Embryonic facial prominence (tissue), 1 donor: Measurements from ENCODE around the gene WASF2.
A peak's percentile ranks its signal among the peaks of the same experiment; 100 is the strongest.
"Not testable (repeated sequence)": the region's sequence is repeated elsewhere in the genome, so short reads cannot be mapped to it uniquely, and the experiment has no call there.

Experiments
- DNase-seq: peaks from one replicate; pipeline ENCODE4 v3.0.0-alpha.2; 2016; ENCODE audit errors: extremely low spot score

Gene WASF2

DNA sequence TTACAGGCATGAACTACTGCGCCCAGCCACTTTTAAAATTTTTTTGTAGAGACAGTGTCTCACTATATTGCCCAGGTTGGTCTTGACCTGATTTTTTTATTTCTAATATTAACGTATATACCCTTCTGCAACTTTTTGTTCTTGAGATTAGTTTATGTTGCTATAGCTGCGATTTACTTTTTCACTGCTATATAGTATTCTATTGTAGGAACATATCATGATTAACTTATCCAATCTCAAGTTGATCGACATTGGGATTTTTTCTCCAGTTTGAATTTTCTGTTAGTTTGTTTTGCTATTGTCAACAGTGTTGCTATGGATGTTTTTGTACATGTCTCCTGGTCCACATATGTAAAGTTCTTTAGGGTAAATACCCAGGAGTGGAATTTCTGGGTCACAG is 35.4 kb downstream of the WASF2 start:
- DNase-seq = no peak

DNA sequence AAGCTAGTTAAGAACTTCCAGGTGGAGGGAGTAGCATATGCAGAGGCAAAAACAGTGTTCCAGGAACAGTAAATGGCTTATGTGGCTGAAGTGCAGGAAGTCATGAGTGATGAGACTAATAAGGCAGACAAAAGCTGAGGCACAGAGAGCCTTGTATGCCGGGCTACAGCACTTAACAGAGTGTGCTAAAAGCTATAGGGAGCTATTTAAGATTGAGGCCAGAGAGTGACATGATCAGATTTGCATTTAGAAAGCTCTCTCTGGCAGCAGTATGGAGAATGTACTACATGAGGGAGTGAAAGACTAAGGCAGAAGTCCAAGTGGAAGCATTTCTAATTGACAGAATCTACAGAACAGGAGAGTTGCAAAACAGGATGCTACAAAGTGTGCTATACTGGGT is 38.6 kb downstream of the WASF2 start:
- DNase-seq = peak; percentile 5

DNA sequence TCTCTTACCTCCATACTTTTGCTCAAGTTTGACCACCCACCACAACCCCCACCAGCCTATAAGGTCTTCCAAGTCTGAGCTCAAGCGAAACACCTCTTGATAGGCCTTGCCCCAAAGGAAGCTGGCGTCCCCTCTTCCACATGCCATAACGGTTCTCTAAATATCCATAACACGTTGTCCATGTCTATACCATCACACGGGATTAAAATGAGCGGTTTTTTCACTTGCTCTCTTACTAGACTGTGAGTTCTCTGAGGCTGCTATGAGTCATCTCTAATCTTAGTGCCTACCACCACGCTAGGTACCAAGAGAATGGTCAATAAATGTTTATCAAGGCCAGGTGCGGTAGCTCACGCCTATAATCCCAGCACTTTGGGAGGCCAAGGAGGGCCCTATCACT is 41.0 kb downstream of the WASF2 start:
- DNase-seq = peak; percentile 1

DNA sequence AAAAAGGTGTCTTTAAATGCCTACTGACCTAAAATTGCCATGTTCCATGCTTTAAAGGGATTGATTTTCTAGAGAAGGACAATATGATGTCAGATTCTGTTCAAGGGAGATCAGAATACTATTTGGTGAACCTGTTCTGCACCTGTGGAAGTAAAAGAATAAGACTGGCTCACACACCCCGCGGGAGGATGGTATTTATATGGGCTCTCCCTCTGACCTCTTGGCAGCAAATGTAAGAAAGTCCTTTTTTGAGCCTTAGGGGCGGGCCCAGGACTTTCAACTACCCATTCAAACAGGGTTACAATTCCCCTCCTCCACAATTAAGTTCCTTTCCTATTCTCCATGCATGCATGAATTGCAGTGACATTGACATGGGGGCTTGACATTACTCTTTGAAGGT is 42.1 kb downstream of the WASF2 start:
- DNase-seq = no peak

DNA sequence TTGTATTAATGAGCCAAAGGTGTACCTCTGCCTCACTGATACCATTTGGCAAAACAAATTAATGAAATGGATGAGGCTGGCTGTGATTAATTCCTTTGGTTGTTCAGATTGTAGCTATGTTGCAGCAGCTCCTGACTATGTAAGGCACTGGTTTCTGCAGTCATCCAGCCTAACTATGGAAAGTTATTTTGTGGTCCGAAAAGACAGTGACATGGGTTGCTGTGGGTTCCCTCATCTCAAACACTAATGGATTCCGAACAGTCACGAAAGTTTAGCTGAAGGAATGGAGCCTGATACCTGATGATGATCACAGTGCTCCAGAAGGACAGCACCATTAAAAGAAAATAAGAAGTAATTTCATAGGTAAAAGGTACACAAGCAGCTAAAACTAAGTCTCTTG is 42.6 kb downstream of the WASF2 start:
- DNase-seq = peak; percentile 4

DNA sequence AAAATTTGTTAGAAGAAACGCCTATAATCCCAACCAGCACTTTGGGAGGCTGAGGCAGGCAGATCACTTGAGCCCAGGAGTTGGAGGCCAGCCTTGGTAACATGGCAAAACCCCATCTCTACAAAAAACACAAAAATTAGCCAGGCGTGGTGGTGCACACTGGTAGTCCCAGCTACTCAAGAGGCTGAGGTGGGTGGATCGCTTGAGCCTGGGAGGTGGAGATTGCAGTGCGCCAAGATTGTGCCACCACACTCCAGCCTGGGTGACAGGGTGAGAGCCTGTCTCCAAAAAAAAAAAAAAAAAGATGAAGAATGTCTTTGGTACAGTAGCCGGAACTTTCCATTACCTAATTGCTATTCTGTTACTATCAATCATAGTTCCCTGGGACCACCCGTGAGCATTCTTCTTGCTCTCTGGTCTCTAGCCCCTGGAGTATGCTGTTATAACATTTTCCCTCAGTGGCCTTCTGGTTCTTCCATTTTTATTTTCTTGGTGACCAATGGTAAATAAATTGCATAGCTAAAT is 43.4 kb downstream of the WASF2 start:
- peak; percentile 1 for DNase-seq

DNA sequence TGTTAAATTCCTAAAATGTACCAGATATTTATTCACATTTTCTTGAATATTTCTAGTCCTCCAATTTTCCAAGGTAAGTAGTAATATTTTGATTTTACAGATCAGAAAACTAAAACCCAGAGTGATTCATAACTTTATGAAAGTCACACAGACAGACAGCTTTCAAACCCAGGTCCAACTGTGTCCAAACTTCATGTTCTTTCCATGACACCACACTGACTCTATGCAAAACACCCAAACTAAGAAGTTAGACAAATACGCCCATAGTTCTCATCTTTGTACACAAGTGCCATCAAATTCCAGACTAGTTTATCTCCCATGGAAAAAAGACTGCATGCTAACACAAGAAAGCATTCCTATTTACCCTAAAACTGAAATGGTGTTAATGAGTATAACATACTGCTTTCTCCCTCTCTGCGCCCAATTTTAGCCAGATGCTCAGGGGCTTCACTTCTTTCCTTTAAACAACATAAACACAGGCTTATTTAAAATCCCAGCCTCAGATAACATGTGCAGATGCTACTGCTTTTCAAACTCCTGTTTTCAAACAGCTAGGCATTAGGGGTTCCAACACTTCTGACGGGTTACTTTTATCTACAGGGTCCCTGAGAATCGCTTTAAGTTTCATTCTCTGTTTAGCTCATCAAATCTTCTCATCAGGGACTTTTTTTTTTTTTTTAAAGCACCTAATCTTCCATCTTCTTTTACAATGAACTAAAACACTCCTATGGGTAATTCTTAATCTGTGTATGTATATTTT is 44.6 kb downstream of the WASF2 start:
- DNase-seq = no peak

DNA sequence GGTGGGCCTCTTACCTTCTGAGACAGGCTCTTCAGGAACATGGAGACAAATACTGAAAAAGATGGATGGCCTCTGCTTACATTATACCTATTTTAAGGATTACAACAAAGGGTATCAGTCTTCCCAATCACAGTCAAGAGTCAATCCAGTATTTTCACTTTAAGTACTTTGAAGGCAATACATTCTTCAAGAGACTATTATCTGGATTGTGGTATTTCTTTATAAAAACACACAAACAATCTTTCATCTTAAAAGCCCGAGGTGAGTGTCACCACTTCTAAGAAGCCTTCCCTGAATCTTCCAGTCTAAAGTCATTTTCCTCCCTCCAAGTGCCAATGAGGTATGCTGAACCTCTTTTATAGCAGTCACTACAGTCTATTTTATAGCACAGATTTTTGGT is 45.3 kb downstream of the WASF2 start:
- no peak for DNase-seq

DNA sequence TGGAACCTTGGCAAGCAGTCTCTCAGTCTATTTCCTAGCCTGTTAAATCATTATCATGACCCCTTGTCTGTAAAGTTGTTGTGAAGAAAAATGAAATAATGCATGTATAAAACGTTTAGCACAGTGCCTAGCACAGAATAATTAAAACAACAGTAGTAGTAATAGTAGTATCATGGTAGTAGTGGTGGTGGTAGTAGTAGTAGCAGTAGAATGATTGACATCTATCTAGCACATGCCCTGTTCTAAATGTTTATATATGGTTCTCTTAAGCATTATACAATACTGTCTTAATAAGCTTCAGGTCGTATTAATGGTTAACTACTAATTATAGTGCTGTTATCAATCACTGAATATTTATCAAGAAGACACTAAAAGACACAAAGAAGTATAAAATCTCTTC is 50.8 kb downstream of the WASF2 start:
- no peak for DNase-seq

DNA sequence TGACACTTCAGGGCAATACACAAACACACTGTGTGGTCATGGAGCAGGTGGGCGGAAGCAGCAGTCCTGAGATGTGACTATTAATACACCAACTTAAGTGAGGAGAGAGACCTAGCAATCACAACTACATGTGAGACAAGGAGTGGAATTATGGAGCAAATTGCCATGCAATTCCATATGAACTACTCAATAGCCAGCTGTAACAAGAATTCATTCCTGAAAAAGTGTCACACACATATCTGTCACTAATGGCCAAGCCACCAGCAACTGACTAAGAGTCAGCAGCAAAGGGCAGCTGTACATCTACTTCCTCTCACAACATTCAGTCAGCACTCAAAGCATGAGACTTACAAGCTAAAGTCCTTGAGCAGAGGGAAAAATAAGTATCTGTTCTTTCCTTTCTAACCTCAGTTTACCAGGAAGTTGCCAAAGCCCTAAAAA is 51.3 kb downstream of the WASF2 start:
- no peak for DNase-seq

DNA sequence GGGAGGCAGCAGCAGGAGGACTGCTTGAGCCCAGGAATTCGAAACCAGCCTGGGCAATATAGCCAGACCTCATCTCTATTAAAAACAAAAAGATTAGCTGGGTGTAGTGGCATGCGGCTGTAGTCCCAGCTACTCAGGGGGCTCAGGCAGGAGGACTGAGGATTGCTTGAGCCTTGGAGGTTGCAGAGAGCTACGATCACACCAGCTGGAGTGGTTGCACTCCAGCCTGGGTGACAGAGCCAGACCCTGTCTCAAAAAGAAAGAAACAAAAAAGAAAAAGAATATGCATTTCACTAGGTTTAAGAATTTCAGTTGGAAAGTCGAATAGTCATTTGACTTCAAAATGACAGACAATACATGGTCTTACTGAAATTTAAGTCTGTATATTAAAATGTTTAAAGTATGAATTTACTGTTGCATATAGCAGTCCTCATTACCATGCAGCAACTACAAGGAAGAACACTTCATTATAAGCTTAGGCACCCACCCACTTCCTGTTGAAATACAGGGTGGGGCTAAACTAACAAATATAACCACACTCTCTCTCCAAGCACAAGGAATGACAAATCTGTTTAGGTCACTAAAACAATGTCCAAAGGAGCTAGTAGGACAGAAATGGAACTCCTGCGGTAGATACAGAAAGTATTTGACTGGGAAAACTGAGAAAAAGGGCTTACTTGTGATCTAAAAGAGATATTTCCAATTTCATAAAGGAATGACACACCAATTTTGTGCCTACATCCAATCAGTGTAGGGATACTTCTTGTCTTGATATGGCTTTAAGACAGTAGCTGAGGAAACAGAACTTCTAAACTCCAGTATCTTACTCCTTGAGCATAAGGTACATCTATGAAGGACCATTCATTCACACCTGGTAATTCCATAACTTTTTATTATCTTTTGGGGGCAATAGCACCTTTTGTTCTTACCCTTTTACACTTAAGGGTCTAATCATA is 53.5 kb downstream of the WASF2 start:
- no peak for DNase-seq

DNA sequence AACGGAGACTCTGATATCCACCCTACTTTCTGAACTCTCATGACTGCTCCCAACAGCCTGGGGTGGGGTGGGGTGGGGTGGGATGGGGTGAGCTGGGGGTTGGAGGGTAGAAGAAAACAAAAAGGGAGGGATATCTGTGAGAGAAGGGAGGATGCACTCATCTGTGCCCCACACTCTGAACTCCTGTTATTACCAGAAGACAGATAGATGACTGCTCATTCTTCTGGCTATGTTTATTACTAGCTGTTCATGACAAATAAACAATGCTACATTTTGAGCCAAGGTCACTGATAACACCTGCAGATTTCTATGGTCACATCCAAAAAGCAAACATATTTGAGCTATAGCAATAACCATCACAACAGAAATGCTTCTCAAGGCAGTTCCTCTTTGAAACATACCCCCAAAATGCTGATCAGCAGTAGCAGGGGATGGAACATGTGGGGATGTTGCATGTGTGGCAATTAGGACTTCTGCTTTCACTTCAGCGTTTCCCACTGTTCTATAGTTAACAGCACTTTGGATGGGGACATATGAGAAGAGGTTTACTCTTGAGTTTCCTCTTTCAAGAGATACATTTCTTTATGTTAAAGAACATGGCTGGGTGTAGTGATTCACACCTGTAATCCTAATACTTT is 54.3 kb downstream of the WASF2 start:
- DNase-seq = no peak

DNA sequence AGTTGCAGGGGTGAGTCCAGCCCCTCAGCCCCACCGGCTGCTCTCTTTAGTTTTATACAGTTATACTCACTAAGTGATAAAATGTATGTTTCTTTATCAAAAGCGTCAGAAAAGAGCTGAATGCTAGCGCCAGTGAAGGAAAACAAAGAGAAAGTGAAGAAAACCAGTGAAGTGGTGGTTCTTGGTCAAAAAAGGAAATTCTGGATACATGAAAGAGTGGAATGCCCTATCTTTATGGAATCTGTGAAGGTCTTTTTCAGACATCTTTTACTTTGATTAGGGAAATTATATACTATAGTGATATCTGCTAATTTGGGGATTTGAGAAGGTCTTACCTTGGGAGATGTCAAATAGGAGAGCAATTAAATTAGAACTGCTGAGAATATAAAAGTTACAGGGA is 56.3 kb downstream of the WASF2 start:
- DNase-seq = no peak

DNA sequence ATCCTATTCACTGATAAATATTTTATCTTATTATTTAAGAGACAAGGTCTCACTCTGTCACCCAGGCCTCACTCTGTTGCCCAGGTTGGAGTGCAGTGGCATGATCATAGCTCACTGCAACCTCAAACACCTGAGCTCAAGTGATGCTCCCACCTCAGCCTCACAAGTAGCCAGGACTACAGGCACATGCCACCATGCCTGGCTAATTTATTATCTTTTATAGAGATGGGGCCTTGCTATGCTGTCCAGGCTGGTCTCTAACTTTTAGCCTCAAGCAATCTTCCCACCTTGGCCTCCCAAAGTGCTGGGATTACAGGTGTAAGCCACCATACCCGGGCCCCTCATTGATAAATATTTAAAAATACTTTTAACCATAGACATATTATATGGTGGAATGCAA is 57.2 kb downstream of the WASF2 start:
- DNase-seq = not testable (repeated sequence)

DNA sequence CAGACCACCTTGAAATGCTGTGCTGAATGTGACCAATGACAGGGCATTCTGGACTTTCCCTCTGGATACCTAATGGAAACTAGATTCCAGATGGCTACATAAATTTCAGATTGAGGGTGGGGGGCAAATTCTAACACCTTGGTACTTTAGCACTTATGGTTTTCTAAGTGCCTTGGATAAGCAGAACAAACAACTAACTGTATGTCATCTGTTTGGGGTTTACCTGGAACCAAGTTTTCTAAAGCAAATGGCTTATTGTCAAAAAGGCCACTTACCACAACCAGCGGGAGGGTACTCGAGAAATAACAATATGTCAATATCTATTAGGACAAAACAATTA is 58.4 kb downstream of the WASF2 start:
- DNase-seq = no peak

DNA sequence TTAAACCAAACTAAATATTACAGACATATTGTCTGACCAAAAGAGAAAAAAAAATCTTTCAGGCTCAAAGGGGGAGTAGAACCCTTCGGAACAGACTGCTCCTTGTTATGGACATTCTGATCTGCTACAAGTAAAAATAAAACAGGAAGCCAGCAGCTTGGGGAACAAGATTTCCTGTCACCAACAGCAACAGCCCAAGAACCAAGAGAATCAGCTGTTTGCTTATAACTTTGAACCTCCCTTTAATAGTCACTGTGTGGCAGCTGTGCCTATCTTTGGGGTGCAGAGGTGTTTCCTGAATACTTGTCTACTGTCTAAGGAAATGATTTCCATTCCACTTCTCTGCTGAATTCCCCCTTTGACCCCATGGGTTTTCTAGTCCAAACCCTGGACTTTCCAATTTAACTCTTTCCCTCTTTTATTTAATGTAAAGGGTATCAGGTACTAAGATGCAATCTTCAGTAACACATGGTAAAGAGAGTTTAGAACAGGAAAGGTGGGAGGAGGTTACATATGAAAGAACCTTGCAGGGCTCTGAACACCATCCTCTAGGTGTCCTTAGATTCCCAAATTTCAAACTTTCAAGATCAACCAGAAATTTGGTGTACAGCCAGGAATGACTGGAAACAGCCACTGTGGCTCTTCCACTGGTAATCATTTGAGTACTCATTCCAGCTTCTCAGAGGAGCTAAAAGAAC is 58.9 kb downstream of the WASF2 start:
- no peak for DNase-seq

DNA sequence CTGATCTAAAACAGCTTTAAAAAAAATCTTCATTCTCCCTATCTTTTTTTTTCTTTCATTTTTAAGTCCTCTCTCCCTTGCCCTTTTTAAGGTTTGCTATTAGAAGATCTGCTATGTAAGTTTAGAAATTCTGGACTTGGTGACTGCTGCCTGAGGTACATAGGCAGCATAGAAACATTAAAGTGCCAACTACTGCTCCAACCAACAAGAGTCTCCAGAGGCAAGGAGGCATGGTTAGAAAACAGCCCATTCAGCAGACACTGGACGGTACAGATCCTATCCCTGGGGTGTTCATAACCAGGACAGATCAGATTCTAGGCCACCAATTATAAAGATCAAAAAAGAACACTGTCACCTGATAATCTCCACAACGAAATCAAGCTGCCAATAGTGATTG is 60.9 kb downstream of the WASF2 start:
- DNase-seq = no peak

DNA sequence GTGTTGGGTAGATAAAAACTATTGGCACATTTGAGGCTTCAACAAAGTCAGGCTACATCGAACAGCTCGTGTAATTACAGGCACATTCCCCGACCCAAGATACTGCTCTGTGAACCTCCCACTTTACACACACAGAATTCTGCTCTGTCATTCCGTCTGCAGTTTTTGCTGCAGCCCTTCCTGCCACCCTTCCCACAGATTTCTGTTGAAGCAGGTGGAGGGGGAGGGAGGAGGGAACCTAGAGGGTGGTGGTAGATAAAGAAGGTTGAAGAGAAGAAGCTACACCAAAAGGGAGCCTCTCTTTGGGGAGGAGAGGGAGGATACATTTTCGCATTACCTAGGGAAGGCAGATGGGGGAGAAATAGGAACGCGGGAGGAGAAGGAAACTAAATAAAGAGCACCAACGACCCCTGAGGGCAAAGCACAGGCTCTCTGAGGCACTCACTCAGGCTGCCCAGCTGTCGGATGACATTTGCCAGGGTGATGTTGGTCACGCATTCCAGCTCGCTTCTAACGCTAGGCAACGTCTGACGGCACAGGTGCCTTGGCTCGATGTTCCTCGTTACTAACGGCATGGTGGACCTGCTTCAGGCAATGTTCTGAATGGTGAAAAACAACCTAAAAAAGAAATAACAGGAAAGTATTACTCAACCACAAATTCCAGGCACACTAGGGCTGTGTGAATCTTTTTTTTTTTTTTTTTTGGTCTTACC is 61.5 kb downstream of the WASF2 start:
- no peak for DNase-seq

DNA sequence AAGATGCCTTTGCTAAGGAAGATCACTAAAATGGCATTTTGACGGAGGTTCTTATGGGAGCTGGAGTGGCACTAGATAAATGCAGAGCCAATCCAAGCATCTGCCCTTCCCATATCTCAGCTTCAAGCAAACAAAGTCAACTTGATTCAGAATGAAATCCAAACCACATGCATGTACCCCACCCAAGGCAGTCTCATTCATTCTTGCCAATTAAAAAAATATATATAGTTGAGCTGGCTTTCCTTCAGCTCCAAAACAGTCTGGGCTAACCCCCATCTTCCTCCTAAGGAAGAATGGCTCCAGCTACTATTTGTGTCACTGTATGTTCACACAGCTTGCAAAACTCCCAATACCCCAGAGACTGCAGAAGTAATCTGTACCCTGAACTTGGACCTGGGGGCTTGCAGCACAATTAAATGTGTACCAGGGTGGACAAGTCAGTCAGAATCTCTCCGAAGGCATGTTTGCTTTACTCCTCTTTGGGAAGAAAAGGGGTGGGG is 62.1 kb downstream of the WASF2 start:
- DNase-seq = no peak

DNA sequence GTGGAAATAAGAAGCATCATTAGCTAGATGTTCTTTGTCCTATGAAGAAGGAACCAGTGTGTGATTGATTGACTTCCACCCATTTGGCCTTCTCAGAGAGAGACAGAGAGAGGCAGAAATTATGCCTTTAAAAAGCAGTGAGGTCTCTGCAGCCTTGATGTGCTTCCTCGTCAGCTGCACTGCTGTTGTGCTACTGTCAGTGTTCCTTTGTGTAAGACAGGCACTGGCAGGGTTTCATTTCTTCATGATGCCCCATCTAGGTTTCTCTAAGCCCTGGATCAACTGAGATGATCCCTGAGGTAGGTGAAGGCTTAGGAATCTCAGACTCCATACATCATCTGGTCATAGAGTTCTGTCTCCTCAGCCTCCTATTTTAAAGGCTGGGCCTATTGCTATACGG is 62.6 kb downstream of the WASF2 start:
- DNase-seq = no peak

DNA sequence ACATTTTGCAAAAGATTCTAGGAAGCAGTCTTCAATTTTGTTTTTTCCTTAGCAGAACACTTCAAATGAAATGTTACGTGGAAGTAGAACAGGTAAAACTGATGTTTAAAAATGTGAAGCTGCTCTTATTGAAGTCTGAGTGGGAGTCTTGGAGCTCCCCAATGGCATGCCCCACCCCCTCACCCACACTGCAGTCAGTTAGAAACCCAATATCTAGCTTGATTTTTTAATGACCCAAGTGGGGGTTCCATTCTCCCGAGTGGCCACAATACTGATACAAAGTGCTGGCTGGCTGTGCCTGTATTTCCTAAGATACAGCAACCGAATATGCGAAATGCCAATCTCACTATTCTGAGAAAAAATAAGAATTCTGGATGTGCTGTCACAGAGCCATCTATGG is 66.3 kb downstream of the WASF2 start:
- DNase-seq = no peak
